ENCODE data around the gene MAP4K2.

Gene MAP4K2

GRCh38 chr11:64754124-64754918 is 48.7 kb downstream of the MAP4K2 start:
- no peak for TF ChIP-seq CTCF (IDR thresholded peaks at IDR 0.05)

- TF ChIP-seq CTCF (IDR thresholded peaks at IDR 0.05), result no peak
Measured at GRCh38 chr11:64753380-64754123, 49.5 kb downstream of the MAP4K2 start.

GRCh38 chr11:64753019-64753379 is 50.0 kb downstream of the MAP4K2 start:
- no peak for TF ChIP-seq CTCF (IDR thresholded peaks at IDR 0.05)

GRCh38 chr11:64752175-64752970 is 50.6 kb downstream of the MAP4K2 start:
- TF ChIP-seq CTCF (IDR thresholded peaks at IDR 0.05), result no peak

- TF ChIP-seq CTCF (IDR thresholded peaks at IDR 0.05), result no peak
Measured at GRCh38 chr11:64751580-64751979, 51.4 kb downstream of the MAP4K2 start.

- no peak for TF ChIP-seq CTCF (IDR thresholded peaks at IDR 0.05)
Measured at GRCh38 chr11:64751136-64751535, 51.9 kb downstream of the MAP4K2 start.

- no peak for TF ChIP-seq CTCF (IDR thresholded peaks at IDR 0.05)
Measured at GRCh38 chr11:64750361-64751054, 52.5 kb downstream of the MAP4K2 start.
